Upper lobe of right lung (tissue), 1 donor: Measurements from ENCODE around the gene TM4SF1. TPM values are rescaled to one million over a fixed set of nuclear protein-coding genes. Genes with fewer than 3 reads are reported as not detected.

ENCODE experiments used
- ATAC-seq: fragments of 200-7000 bp; cut with Tn5 transposase; one replicate; pipeline ENCODE4 v1.9.1; 2020; ENCODE audit warnings: mild to moderate bottlenecking, moderate library complexity
- DNase-seq: peaks from one replicate; pipeline ENCODE4 v3.0.0-alpha.2; 2020
- H3K27ac ChIP-seq: fragments of 200-600 bp; one replicate; pipeline ENCODE4 v1.8.0; 2022
- H3K27me3 ChIP-seq: fragments of 200-600 bp; one replicate; pipeline ENCODE4 v1.8.0; 2022; ENCODE audit warnings: mild to moderate bottlenecking
- H3K36me3 ChIP-seq: fragments of 200-600 bp; one replicate; pipeline ENCODE4 v1.8.0; 2022
- H3K4me1 ChIP-seq: fragments of 200-600 bp; one replicate; pipeline ENCODE4 v1.8.0; 2022
- H3K4me3 ChIP-seq: fragments of 200-600 bp; one replicate; pipeline ENCODE4 v1.8.0; 2022; ENCODE audit warnings: mild to moderate bottlenecking
- H3K9me3 ChIP-seq: fragments of 200-600 bp; one replicate; pipeline ENCODE4 v1.8.0; 2022
- intact Hi-C: fragments of 100-400 bp; cut with DNase I; formaldehyde crosslinking; loops from one replicate; pipeline ENCODE4 v1.11.0; 2022
- total RNA-seq: library from RNA; stranded (reverse); fragmentation: NEBNext Ultra II Directional; extraction: Animal tissue kit (Norgen Biotek cat#: 25700); gene quantifications from one replicate; pipeline ENCODE4 v1.2.1, GENCODE V29; 2021
- TF ChIP-seq, protein P1 (sequence below): fragments of 200-600 bp; IDR thresholded peaks from one replicate; pipeline ENCODE4 v1.8.0; 2022; ENCODE audit warnings: antibody characterized with exemption
- donor health status: DM: no; HTN: yes; CAD: no; lungs with severe emphysema.

TM4SF1 gene
- total RNA-seq, 1 donor from 2014 or later: 188 TPM

GRCh38 chr3:149417727-149418126 lies 40.3 kb upstream of the TM4SF1 start:
- no peaks in the 10 kb centered on the region for H3K27me3 ChIP-seq
- H3K4me3 ChIP-seq: no peak overlapping the region
- intact Hi-C loops: no loop called here
- no peak for ATAC-seq
- H3K36me3 ChIP-seq: no peaks in the 10 kb centered on the region
- no peak for DNase-seq
- no peak overlapping the region for H3K27ac ChIP-seq
- no peaks in the 10 kb centered on the region for H3K9me3 ChIP-seq
- peaks cover 12% of the 10 kb centered on the region for H3K4me1 ChIP-seq
- TF ChIP-seq, protein P1, sequence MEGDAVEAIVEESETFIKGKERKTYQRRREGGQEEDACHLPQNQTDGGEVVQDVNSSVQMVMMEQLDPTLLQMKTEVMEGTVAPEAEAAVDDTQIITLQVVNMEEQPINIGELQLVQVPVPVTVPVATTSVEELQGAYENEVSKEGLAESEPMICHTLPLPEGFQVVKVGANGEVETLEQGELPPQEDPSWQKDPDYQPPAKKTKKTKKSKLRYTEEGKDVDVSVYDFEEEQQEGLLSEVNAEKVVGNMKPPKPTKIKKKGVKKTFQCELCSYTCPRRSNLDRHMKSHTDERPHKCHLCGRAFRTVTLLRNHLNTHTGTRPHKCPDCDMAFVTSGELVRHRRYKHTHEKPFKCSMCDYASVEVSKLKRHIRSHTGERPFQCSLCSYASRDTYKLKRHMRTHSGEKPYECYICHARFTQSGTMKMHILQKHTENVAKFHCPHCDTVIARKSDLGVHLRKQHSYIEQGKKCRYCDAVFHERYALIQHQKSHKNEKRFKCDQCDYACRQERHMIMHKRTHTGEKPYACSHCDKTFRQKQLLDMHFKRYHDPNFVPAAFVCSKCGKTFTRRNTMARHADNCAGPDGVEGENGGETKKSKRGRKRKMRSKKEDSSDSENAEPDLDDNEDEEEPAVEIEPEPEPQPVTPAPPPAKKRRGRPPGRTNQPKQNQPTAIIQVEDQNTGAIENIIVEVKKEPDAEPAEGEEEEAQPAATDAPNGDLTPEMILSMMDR: no peak

DNA sequence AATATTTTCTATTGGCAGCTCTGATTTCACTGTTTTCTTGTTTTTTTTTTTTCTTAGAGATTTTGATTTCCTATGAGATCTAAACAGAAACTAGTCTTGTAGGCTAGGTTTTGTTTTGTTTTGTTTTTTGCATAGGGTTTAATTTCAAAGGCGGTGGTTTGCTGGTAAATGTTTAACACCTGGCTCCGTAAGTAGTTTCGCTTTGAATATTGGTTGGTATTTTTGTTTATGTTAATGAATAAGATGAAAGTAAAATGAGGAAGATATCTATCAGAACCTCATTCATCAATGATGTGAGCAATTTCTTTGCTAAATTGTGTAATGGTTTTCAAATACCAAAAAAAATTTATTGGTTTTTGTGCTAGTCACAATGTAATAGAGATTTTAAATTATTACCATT lies 39.7 kb upstream of the TM4SF1 start:
- ATAC-seq: no peak
- intact Hi-C loops: no loop called here
- TF ChIP-seq, protein P1: no peak
- Histone ChIP-seq H3K27me3 (no peaks in the 10 kb centered on the region), H3K4me3 (no peak overlapping the region), H3K36me3 (no peaks in the 10 kb centered on the region), H3K9me3 (no peaks in the 10 kb centered on the region), H3K27ac (no peak overlapping the region), H3K4me1 (peaks cover 12% of the 10 kb centered on the region)
- no peak for DNase-seq

GRCh38 chr3:149415484-149415883 lies 38.0 kb upstream of the TM4SF1 start:
- peak; percentile 45 for ATAC-seq
- Histone ChIP-seq H3K9me3 (no peaks in the 10 kb centered on the region), H3K36me3 (no peaks in the 10 kb centered on the region), H3K4me1 (peaks cover 12% of the 10 kb centered on the region), H3K27me3 (no peaks in the 10 kb centered on the region), H3K27ac (peak overlapping the region; percentile 59), H3K4me3 (no peak overlapping the region)
- no peak for DNase-seq
- intact Hi-C loops: no loop called here
- TF ChIP-seq, protein P1: no peak

- Histone ChIP-seq H3K27me3 (no peaks in the 10 kb centered on the region), H3K27ac (peak overlapping the region; percentile 59), H3K4me3 (no peak overlapping the region), H3K4me1 (peaks cover 12% of the 10 kb centered on the region), H3K9me3 (no peaks in the 10 kb centered on the region), H3K36me3 (no peaks in the 10 kb centered on the region)
- no peak for DNase-seq
- intact Hi-C loops: no loop called here
- TF ChIP-seq, protein P1: no peak
- ATAC-seq: peak; percentile 94
Measured at GRCh38 chr3:149414557-149415231, 37.2 kb upstream of the TM4SF1 start.

DNA sequence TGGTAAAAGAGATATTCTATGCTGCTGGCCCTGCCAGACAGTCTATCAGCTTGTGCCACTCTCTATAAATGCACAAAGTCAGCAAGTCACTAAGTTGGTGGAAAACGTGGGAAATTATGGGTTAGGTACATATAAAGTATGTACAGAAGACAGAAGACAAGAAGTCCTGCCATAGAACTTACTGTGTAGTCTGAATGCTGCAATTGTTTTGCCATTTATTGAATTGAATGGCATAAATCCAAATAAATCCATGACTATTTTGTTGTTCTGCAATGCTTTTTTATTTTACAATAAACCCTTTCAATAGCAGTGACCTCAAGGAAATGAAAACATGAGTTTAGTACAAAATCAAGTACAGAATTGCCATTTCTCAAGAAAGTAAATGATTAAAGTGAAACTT lies 34.1 kb upstream of the TM4SF1 start:
- Histone ChIP-seq H3K9me3 (no peaks in the 10 kb centered on the region), H3K4me3 (no peak overlapping the region), H3K36me3 (no peaks in the 10 kb centered on the region), H3K27ac (no peak overlapping the region), H3K27me3 (no peaks in the 10 kb centered on the region), H3K4me1 (peaks cover 12% of the 10 kb centered on the region)
- TF ChIP-seq, protein P1: no peak
- ATAC-seq (no peak), DNase-seq (no peak)
- intact Hi-C loops: no loop called here

DNA sequence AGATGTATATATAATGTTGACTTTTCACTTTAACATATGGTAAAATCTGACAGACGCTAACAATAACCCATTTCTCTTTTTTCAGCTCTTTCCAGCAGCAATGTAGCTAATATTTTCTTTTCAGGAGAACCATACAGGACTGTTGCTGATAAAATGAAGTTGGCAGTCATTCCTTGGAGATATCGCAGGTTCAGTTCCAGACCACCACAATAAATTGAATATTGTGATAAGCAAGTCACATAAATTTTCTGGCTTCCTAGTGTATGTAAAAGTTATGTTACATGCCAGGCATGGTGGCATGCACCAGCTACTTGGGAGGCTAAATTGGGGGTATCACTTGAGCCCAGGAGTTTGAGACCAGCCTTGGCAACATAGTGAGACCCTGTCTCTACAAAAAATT lies 31.9 kb upstream of the TM4SF1 start:
- intact Hi-C loops: no loop called here
- TF ChIP-seq, protein P1: no peak

More for the DNA sequence above, 31.9 kb upstream of the TM4SF1 start:
- Histone ChIP-seq H3K36me3 (no peaks in the 10 kb centered on the region), H3K9me3 (no peaks in the 10 kb centered on the region), H3K4me1 (peaks cover 2% of the 10 kb centered on the region), H3K4me3 (no peak overlapping the region), H3K27me3 (no peaks in the 10 kb centered on the region), H3K27ac (no peak overlapping the region)
- no peak for ATAC-seq
- DNase-seq: no peak
